HepG2 (cell line): ENCODE data around the gene ERBB3. TPM values are rescaled to one million over a fixed set of nuclear protein-coding genes. Genes with fewer than 3 reads are reported as not detected.
A peak's percentile ranks its signal among the peaks of the same experiment; 100 is the strongest.

ENCODE experiments used
- MXI1 ChIP-seq: IDR thresholded peaks from 3 replicates; pipeline ENCODE4 v1.6.1; 2012; ENCODE audit warnings: low read depth, low read length, inconsistent platforms, borderline replicate concordance
- NKX3-1 ChIP-seq: sonication (generic); formaldehyde crosslinking; IDR thresholded peaks from 2 replicates; pipeline ENCODE4 v1.5.0; 2020; ENCODE audit warnings: missing genetic modification reagents
- PPARG ChIP-seq: conservative IDR thresholded peaks from 2 replicates; pipeline ENCODE4 v1.6.1; 2016; ENCODE audit warnings: missing biosample characterization, missing genetic modification reagents
- PRMT3 ChIP-seq: sonication (generic); formaldehyde crosslinking; IDR thresholded peaks from 2 replicates; pipeline ENCODE4 v1.8.1; 2022; ENCODE audit warnings: low read depth, mild to moderate bottlenecking, moderate library complexity, missing genetic modification reagents, borderline replicate concordance
- SIX4 ChIP-seq: sonication (generic); formaldehyde crosslinking; IDR thresholded peaks from 2 replicates; pipeline ENCODE4 v1.4.0; 2020; ENCODE audit warnings: missing genetic modification reagents
- ZNF12 ChIP-seq: sonication (generic); formaldehyde crosslinking; IDR thresholded peaks from 2 replicates; pipeline ENCODE4 v1.5.0; 2020; ENCODE audit warnings: missing genetic modification reagents
- ZNF121 ChIP-seq: sonication (generic); formaldehyde crosslinking; IDR thresholded peaks from 2 replicates; pipeline ENCODE4 v1.5.0; 2020; ENCODE audit warnings: mild to moderate bottlenecking, missing genetic modification reagents
- ZNF558 ChIP-seq: sonication (generic); formaldehyde crosslinking; IDR thresholded peaks from 2 replicates; pipeline ENCODE4 v1.9.0; 2022; ENCODE audit warnings: mild to moderate bottlenecking, missing genetic modification reagents, borderline replicate concordance
- ZNF562 ChIP-seq: sonication (generic); formaldehyde crosslinking; IDR thresholded peaks from 2 replicates; pipeline ENCODE4 v1.8.0; 2022; ENCODE audit warnings: missing genetic modification reagents, borderline replicate concordance
- polyA plus RNA-seq, 8 experiments: library from polyadenylated mRNA; depleted of rRNA in 3 of 8; stranded (reverse) in 7 of 8; unstranded in 1 of 8; fragments of >200 nt; fragmentation: Illumina TruSeq in 4 of 8; extraction: Trizol in 4 of 8; gene quantifications; 2 replicates each; pipeline versions ENCODE4 v1.2.1 to v1.2.3, GENCODE V29; 2011 to 2016; ENCODE audit warnings: low read depth in 4 of 8, missing spikeins in 1 of 8, mixed read lengths in 1 of 8; ENCODE audit not compliant: insufficient read depth in 1 of 8
- total RNA-seq, 5 experiments: library from RNA; depleted of rRNA; stranded (reverse); fragments of >200 nt; fragmentation: Illumina TruSeq; extraction: Trizol; gene quantifications; 2 replicates each; pipeline ENCODE4 v1.2.3, GENCODE V29; 2016; ENCODE audit warnings: low read depth in 1 of 5
- TF ChIP-seq, protein P1 (sequence below): sonication (generic); formaldehyde crosslinking; IDR thresholded peaks from 2 replicates; pipeline ENCODE4 v1.9.0; 2022; ENCODE audit warnings: low read depth, missing genetic modification reagents
- TF ChIP-seq, protein P2 (sequence below): IDR thresholded peaks from 2 replicates; pipeline ENCODE4 v1.6.1; 2012; ENCODE audit warnings: inconsistent platforms
- TF ChIP-seq, protein P3 (sequence below): IDR thresholded peaks from 2 replicates; pipeline ENCODE4 v1.6.1; 2012; ENCODE audit warnings: low read depth, low read length, improper control_type of control experiment
- TF ChIP-seq, protein P4 (sequence below): IDR thresholded peaks from 2 replicates; pipeline ENCODE4 v1.6.1; 2018; ENCODE audit warnings: missing genetic modification reagents, mild to moderate bottlenecking, missing compliant biosample characterization
- TF ChIP-seq, protein P5 (sequence below): sonication (generic); formaldehyde crosslinking; IDR thresholded peaks from 2 replicates; pipeline ENCODE4 v1.9.0; 2021; ENCODE audit warnings: mild to moderate bottlenecking, missing genetic modification reagents

ERBB3 gene
- total and polyA plus RNA-seq, 2 of the 13 experiments (the other 11 are each of a cell fraction or from before 2014, with no cell fraction given), result 93.6 to 358 TPM

DNA sequence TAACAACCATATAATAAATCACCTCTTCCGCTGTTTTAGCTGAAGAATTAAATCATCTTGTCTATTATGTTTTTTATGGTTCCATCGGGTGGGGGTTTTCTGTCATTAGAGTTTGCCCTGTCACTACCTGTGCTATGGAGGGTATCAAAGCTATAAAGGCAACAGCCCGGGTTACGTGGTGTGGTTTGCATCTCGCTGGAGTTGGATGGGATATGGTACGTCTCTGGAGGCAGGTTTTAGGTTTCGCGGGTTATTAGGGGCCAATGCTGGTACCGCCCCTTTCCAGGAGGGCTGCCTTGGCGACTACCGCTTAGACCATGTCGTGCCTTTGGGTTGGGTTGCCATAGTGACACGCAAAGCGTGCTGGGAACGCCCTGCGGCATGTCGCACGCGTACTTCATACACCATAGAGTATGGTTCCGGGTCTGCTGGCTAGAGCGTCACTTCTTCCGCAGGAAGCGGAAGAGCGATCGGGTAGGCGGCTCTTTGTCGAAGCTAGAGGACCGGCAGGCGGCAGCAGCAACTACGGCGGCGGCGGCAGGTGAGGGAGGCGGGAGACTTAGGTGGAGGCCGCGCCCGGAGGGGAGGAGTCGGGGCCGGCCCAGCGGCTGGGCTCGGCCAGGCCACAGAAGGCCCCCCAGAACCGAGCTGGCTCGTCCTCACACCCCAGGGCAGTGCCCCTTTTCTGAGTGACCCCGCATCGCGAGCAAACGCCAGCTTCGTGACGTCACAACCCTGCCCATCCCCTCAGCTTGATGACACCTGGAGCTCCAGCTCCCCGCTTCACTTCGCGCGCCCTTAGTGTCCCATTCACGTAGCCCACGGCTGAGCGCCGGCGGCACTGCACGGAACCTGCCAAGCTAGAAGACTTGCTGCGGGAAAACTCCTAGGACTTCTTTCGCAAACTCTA is 38.1 kb downstream of the ERBB3 start, which contains the start of gene ZC3H10 (continued):
- TF ChIP-seq PRMT3 (CRISPR knock-in tag), result peak; percentile 87; the same call in 1 of the 2 replicates
- TF ChIP-seq, protein P1, sequence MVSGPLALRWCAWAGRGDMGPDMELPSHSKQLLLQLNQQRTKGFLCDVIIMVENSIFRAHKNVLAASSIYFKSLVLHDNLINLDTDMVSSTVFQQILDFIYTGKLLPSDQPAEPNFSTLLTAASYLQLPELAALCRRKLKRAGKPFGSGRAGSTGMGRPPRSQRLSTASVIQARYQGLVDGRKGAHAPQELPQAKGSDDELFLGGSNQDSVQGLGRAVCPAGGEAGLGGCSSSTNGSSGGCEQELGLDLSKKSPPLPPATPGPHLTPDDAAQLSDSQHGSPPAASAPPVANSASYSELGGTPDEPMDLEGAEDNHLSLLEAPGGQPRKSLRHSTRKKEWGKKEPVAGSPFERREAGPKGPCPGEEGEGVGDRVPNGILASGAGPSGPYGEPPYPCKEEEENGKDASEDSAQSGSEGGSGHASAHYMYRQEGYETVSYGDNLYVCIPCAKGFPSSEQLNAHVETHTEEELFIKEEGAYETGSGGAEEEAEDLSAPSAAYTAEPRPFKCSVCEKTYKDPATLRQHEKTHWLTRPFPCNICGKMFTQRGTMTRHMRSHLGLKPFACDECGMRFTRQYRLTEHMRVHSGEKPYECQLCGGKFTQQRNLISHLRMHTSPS (CRISPR knock-in tag), result no peak; the same call in 1 of the 2 replicates
- TF ChIP-seq ZNF121, result no peak
- TF ChIP-seq ZNF558, result 0 out of 2 replicates have a peak, but pooled peaks have one; percentile 56
- 0 out of 2 replicates have a peak, but pooled peaks have one; percentile 13 for TF ChIP-seq ZNF12
- TF ChIP-seq ZNF562, result no peak
- no peak for TF ChIP-seq NKX3-1 (CRISPR knock-in tag)
- peak; percentile 23; the same call in 1 of the 2 replicates for TF ChIP-seq PPARG (CRISPR knock-in tag)
- TF ChIP-seq, protein P2, sequence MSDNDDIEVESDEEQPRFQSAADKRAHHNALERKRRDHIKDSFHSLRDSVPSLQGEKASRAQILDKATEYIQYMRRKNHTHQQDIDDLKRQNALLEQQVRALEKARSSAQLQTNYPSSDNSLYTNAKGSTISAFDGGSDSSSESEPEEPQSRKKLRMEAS, result peak; percentile 92
- peak; percentile 80; the same call in 1 of the 2 replicates for TF ChIP-seq SIX4 (CRISPR knock-in tag)
- TF ChIP-seq, protein P3, sequence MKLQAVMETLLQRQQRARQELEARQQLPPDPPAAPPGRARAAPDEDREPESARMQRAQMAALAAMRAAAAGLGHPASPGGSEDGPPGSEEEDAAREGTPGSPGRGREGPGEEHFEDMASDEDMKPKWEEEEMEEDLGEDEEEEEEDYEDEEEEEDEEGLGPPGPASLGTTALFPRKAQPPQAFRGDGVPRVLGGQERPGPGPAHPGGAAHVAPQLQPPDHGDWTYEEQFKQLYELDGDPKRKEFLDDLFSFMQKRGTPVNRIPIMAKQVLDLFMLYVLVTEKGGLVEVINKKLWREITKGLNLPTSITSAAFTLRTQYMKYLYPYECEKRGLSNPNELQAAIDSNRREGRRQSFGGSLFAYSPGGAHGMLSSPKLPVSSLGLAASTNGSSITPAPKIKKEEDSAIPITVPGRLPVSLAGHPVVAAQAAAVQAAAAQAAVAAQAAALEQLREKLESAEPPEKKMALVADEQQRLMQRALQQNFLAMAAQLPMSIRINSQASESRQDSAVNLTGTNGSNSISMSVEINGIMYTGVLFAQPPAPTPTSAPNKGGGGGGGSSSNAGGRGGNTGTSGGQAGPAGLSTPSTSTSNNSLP, result 0 out of 2 replicates have a peak, but pooled peaks have one; percentile 16
- peak; percentile 100 for TF ChIP-seq MXI1
- TF ChIP-seq, protein P4, sequence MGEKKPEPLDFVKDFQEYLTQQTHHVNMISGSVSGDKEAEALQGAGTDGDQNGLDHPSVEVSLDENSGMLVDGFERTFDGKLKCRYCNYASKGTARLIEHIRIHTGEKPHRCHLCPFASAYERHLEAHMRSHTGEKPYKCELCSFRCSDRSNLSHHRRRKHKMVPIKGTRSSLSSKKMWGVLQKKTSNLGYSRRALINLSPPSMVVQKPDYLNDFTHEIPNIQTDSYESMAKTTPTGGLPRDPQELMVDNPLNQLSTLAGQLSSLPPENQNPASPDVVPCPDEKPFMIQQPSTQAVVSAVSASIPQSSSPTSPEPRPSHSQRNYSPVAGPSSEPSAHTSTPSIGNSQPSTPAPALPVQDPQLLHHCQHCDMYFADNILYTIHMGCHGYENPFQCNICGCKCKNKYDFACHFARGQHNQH, result peak; percentile 95
- TF ChIP-seq, protein P5, sequence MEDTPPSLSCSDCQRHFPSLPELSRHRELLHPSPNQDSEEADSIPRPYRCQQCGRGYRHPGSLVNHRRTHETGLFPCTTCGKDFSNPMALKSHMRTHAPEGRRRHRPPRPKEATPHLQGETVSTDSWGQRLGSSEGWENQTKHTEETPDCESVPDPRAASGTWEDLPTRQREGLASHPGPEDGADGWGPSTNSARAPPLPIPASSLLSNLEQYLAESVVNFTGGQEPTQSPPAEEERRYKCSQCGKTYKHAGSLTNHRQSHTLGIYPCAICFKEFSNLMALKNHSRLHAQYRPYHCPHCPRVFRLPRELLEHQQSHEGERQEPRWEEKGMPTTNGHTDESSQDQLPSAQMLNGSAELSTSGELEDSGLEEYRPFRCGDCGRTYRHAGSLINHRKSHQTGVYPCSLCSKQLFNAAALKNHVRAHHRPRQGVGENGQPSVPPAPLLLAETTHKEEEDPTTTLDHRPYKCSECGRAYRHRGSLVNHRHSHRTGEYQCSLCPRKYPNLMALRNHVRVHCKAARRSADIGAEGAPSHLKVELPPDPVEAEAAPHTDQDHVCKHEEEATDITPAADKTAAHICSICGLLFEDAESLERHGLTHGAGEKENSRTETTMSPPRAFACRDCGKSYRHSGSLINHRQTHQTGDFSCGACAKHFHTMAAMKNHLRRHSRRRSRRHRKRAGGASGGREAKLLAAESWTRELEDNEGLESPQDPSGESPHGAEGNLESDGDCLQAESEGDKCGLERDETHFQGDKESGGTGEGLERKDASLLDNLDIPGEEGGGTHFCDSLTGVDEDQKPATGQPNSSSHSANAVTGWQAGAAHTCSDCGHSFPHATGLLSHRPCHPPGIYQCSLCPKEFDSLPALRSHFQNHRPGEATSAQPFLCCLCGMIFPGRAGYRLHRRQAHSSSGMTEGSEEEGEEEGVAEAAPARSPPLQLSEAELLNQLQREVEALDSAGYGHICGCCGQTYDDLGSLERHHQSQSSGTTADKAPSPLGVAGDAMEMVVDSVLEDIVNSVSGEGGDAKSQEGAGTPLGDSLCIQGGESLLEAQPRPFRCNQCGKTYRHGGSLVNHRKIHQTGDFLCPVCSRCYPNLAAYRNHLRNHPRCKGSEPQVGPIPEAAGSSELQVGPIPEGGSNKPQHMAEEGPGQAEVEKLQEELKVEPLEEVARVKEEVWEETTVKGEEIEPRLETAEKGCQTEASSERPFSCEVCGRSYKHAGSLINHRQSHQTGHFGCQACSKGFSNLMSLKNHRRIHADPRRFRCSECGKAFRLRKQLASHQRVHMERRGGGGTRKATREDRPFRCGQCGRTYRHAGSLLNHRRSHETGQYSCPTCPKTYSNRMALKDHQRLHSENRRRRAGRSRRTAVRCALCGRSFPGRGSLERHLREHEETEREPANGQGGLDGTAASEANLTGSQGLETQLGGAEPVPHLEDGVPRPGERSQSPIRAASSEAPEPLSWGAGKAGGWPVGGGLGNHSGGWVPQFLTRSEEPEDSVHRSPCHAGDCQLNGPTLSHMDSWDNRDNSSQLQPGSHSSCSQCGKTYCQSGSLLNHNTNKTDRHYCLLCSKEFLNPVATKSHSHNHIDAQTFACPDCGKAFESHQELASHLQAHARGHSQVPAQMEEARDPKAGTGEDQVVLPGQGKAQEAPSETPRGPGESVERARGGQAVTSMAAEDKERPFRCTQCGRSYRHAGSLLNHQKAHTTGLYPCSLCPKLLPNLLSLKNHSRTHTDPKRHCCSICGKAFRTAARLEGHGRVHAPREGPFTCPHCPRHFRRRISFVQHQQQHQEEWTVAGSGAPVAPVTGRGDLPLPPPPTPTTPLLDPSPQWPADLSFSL, result no peak
